GM21737 (cell line): ENCODE data around the gene PPP2R3B.
A peak's percentile ranks its signal among the peaks of the same experiment; 100 is the strongest.
"Not testable (repeated sequence)": the region's sequence is repeated elsewhere in the genome, so short reads cannot be mapped to it uniquely, and the experiment has no call there.

Source experiments
- ATAC-seq: cut with Tn5 transposase; IDR thresholded peaks from one replicate; pipeline ENCODE4 v1.9.1; 2021; ENCODE audit warnings: mild to moderate bottlenecking, moderate library complexity; ENCODE audit not compliant: unreplicated experiment

PPP2R3B gene

GRCh38 chrX:386768-387575, at the start of gene PPP2R3B:
Gene PPP2R3B (minus strand): TSS chrX:386907. CDS start chrX:386691, 216 bp downstream.
- peak; percentile 96 for ATAC-seq

- ATAC-seq = no peak
These were observed 48.9 kb upstream of the PPP2R3B start for GRCh38 chrX:435536-436122.

GRCh38 chrX:434946-435345, 48.2 kb upstream of the PPP2R3B start:
- no peak for ATAC-seq

- ATAC-seq = no peak
These were observed 47.1 kb upstream of the PPP2R3B start for GRCh38 chrX:433771-434170.

- not testable (repeated sequence) for ATAC-seq
These were observed 46.0 kb upstream of the PPP2R3B start for GRCh38 chrX:432666-433065.

GRCh38 chrX:431492-432111, 44.9 kb upstream of the PPP2R3B start:
- ATAC-seq = no peak

- no peak for ATAC-seq
These were observed 44.3 kb upstream of the PPP2R3B start for GRCh38 chrX:431056-431455.

GRCh38 chrX:429266-429825, 42.6 kb upstream of the PPP2R3B start:
- no peak for ATAC-seq

- ATAC-seq = no peak
These were observed 41.4 kb upstream of the PPP2R3B start for GRCh38 chrX:427812-428725.

- ATAC-seq = no peak
These were observed 40.2 kb upstream of the PPP2R3B start for GRCh38 chrX:426881-427280.

- ATAC-seq = no peak
These were observed 38.3 kb upstream of the PPP2R3B start for GRCh38 chrX:425056-425455.

- no peak for ATAC-seq
These were observed 35.1 kb upstream of the PPP2R3B start for GRCh38 chrX:421646-422391.

- ATAC-seq = no peak
These were observed 34.0 kb upstream of the PPP2R3B start for GRCh38 chrX:420496-421223.

GRCh38 chrX:418927-419729, 32.4 kb upstream of the PPP2R3B start:
- no peak for ATAC-seq

- ATAC-seq = not testable (repeated sequence)
These were observed 28.8 kb upstream of the PPP2R3B start for GRCh38 chrX:415498-415897.

- no peak for ATAC-seq
These were observed 26.9 kb upstream of the PPP2R3B start for GRCh38 chrX:413322-414201.

- ATAC-seq = no peak
These were observed 23.6 kb upstream of the PPP2R3B start for GRCh38 chrX:410296-410695.

GRCh38 chrX:405149-405548, 18.4 kb upstream of the PPP2R3B start:
- ATAC-seq = no peak
